HG02840 (cell line): ENCODE data around the gene COPG1.

Experiments
- ATAC-seq: cut with Tn5 transposase; IDR thresholded peaks from one replicate; pipeline ENCODE4 v1.9.1; 2021; ENCODE audit warnings: mild to moderate bottlenecking, moderate library complexity, moderate number of reproducible peaks; ENCODE audit not compliant: unreplicated experiment, low FRiP score

Gene COPG1

GRCh38 chr3:129277829-129278271, 28.4 kb downstream of the COPG1 start:
- ATAC-seq: no peak

GRCh38 chr3:129278439-129278965, 29.1 kb downstream of the COPG1 start, which contains the start of gene HMCES:
TSS of gene HMCES (plus strand) at chr3:129278870. CDS start at chr3:129279733, 863 bp downstream.
- ATAC-seq: peak; percentile 39

GRCh38 chr3:129278966-129279906, 29.8 kb downstream of the COPG1 start:
- no peak for ATAC-seq

GRCh38 chr3:129280183-129280582, 30.8 kb downstream of the COPG1 start:
- ATAC-seq: no peak

- no peak for ATAC-seq
Measured at GRCh38 chr3:129281726-129282125, 32.3 kb downstream of the COPG1 start.

- peak; percentile 70 for ATAC-seq
Measured at GRCh38 chr3:129282727-129283327, 33.4 kb downstream of the COPG1 start.

GRCh38 chr3:129286081-129286480, 36.7 kb downstream of the COPG1 start:
- ATAC-seq: no peak

- ATAC-seq: no peak
Measured at GRCh38 chr3:129288446-129288845, 39.0 kb downstream of the COPG1 start.

- no peak for ATAC-seq
Measured at GRCh38 chr3:129289201-129289921, 40.0 kb downstream of the COPG1 start.

GRCh38 chr3:129291236-129291886, 42.0 kb downstream of the COPG1 start:
- no peak for ATAC-seq

GRCh38 chr3:129295286-129295685, 45.9 kb downstream of the COPG1 start:
- ATAC-seq: no peak

GRCh38 chr3:129304146-129304961, 54.9 kb downstream of the COPG1 start:
- ATAC-seq: no peak

- no peak for ATAC-seq
Measured at GRCh38 chr3:129304962-129305222, 55.5 kb downstream of the COPG1 start.

- ATAC-seq: peak; percentile 37
Measured at GRCh38 chr3:129305592-129306091, 56.2 kb downstream of the COPG1 start.

GRCh38 chr3:129308636-129309035, 59.2 kb downstream of the COPG1 start:
- no peak for ATAC-seq

GRCh38 chr3:129310111-129311011, 61.0 kb downstream of the COPG1 start:
- ATAC-seq: no peak

GRCh38 chr3:129311054-129311902, 61.9 kb downstream of the COPG1 start:
- ATAC-seq: no peak
